Measurements from ENCODE around the gene SHROOM1.

DNA sequence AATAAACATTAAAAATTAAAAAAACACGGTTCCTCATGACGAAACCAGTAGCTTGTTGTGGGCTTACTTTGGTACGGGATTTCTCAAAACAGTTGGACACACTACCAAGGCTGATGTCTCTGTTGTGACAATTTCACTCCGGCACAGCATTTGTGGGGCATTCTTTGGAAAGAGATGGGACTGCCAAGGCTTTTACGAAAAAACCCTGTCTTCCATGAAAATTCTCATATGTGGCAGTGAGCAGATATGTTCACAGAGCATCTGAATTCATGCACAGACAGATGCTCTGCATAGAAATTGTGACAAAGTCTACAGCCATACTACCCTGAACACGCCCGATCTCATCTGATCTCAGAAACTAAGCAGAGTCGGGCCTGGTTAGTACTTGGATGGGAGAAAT is 17.8 kb upstream of the SHROOM1 start:
- TF ChIP-seq, protein P1, sequence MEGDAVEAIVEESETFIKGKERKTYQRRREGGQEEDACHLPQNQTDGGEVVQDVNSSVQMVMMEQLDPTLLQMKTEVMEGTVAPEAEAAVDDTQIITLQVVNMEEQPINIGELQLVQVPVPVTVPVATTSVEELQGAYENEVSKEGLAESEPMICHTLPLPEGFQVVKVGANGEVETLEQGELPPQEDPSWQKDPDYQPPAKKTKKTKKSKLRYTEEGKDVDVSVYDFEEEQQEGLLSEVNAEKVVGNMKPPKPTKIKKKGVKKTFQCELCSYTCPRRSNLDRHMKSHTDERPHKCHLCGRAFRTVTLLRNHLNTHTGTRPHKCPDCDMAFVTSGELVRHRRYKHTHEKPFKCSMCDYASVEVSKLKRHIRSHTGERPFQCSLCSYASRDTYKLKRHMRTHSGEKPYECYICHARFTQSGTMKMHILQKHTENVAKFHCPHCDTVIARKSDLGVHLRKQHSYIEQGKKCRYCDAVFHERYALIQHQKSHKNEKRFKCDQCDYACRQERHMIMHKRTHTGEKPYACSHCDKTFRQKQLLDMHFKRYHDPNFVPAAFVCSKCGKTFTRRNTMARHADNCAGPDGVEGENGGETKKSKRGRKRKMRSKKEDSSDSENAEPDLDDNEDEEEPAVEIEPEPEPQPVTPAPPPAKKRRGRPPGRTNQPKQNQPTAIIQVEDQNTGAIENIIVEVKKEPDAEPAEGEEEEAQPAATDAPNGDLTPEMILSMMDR (IDR thresholded peaks at IDR 0.05), result no peak
- TF ChIP-seq POLR2AphosphoS5 (IDR thresholded peaks at IDR 0.05; ENCODE audit: low read depth, low read length), result no peak
- no peak for TF ChIP-seq SIN3A (IDR thresholded peaks at IDR 0.05; ENCODE audit: borderline replicate concordance, insufficient read depth, low read depth, low read length)
- TF ChIP-seq, protein P2, sequence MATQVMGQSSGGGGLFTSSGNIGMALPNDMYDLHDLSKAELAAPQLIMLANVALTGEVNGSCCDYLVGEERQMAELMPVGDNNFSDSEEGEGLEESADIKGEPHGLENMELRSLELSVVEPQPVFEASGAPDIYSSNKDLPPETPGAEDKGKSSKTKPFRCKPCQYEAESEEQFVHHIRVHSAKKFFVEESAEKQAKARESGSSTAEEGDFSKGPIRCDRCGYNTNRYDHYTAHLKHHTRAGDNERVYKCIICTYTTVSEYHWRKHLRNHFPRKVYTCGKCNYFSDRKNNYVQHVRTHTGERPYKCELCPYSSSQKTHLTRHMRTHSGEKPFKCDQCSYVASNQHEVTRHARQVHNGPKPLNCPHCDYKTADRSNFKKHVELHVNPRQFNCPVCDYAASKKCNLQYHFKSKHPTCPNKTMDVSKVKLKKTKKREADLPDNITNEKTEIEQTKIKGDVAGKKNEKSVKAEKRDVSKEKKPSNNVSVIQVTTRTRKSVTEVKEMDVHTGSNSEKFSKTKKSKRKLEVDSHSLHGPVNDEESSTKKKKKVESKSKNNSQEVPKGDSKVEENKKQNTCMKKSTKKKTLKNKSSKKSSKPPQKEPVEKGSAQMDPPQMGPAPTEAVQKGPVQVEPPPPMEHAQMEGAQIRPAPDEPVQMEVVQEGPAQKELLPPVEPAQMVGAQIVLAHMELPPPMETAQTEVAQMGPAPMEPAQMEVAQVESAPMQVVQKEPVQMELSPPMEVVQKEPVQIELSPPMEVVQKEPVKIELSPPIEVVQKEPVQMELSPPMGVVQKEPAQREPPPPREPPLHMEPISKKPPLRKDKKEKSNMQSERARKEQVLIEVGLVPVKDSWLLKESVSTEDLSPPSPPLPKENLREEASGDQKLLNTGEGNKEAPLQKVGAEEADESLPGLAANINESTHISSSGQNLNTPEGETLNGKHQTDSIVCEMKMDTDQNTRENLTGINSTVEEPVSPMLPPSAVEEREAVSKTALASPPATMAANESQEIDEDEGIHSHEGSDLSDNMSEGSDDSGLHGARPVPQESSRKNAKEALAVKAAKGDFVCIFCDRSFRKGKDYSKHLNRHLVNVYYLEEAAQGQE (IDR thresholded peaks at IDR 0.05; ENCODE audit: insufficient read depth in 1 of 2, low read depth in 2 of 2, low read length in 1 of 2), result no peak
